PFSK-1 (cell line): ENCODE results near the gene CRISPLD2.

ENCODE experiments used
- FOXP2 ChIP-seq: optimal IDR thresholded peaks from 2 replicates; pipeline ENCODE3; 2011; ENCODE audit warnings: borderline replicate concordance, control low read depth, inconsistent platforms; ENCODE audit not compliant: insufficient read depth; ENCODE audit errors: extremely low read length, extremely low read depth
- POLR2AphosphoS5 ChIP-seq: IDR thresholded peaks from 2 replicates; pipeline ENCODE4 v1.6.1; 2012; ENCODE audit warnings: low read depth, mild to moderate bottlenecking, control low read depth, low read length, moderate library complexity
- SIN3A ChIP-seq: IDR thresholded peaks from 2 replicates; pipeline ENCODE4 v1.6.1; 2012; ENCODE audit warnings: mild to moderate bottlenecking, low read length, moderate library complexity, borderline replicate concordance; ENCODE audit not compliant: insufficient read depth
- TAF1 ChIP-seq: IDR thresholded peaks from 2 replicates; pipeline ENCODE4 v1.6.1; 2012; ENCODE audit warnings: low read length, control low read depth, borderline replicate concordance; ENCODE audit not compliant: insufficient read depth
- TF ChIP-seq, protein P1 (sequence below), 2 experiments: IDR thresholded peaks; 2 replicates each; pipeline versions ENCODE4 v1.6.1 to v1.8.0; 2011 to 2012; ENCODE audit warnings: low read depth in 2 of 2, low read length in 2 of 2, control low read depth in 1 of 2, inconsistent platforms in 1 of 2, mild to moderate bottlenecking in 1 of 2, moderate library complexity in 1 of 2; ENCODE audit not compliant: insufficient read depth in 1 of 2

The CRISPLD2 gene

DNA sequence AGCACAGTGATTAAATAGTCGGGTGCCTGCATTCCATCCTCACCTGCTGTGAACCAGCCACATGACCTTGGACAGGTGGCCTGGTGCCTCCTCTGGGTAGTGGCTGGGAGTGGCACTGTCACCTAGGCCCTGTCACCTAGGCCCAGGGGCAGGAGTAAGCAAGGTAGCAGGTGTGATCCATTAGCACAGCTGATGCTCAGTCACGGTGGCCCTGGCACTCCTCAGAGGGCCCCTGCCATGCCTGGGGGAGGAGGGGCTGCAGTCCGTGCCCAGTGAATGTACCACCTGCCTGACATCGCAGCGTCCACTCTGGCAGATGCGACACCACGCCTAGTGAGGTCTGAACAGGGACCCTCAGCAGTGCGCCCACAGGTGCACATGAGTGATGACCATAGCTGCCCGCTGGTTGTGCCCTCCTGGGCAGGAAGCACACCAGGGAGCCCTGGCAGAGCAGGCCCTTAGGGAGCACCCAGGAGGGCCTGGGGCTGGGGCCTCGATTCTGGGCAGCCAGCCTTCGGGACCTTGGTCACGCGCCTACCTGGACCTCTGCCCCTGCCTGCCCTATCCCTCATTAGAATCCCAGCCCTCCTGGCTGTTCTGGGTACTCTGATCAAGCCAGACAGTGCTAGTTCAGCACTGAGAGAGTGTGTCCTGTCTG lies 33.1 kb upstream of the CRISPLD2 start:
- TF ChIP-seq TAF1 (no peak), SIN3A (no peak), FOXP2 (no peak), POLR2AphosphoS5 (no peak)
- TF ChIP-seq, protein P1, sequence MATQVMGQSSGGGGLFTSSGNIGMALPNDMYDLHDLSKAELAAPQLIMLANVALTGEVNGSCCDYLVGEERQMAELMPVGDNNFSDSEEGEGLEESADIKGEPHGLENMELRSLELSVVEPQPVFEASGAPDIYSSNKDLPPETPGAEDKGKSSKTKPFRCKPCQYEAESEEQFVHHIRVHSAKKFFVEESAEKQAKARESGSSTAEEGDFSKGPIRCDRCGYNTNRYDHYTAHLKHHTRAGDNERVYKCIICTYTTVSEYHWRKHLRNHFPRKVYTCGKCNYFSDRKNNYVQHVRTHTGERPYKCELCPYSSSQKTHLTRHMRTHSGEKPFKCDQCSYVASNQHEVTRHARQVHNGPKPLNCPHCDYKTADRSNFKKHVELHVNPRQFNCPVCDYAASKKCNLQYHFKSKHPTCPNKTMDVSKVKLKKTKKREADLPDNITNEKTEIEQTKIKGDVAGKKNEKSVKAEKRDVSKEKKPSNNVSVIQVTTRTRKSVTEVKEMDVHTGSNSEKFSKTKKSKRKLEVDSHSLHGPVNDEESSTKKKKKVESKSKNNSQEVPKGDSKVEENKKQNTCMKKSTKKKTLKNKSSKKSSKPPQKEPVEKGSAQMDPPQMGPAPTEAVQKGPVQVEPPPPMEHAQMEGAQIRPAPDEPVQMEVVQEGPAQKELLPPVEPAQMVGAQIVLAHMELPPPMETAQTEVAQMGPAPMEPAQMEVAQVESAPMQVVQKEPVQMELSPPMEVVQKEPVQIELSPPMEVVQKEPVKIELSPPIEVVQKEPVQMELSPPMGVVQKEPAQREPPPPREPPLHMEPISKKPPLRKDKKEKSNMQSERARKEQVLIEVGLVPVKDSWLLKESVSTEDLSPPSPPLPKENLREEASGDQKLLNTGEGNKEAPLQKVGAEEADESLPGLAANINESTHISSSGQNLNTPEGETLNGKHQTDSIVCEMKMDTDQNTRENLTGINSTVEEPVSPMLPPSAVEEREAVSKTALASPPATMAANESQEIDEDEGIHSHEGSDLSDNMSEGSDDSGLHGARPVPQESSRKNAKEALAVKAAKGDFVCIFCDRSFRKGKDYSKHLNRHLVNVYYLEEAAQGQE (IDR thresholded peaks at IDR 0.05; ENCODE audit: insufficient read depth in 1 of 2, low read depth in 2 of 2, low read length in 2 of 2) = no peak

- TF ChIP-seq, protein P1 (IDR thresholded peaks at IDR 0.05; ENCODE audit: insufficient read depth in 1 of 2, low read depth in 2 of 2, low read length in 2 of 2) = no peak
- TF ChIP-seq POLR2AphosphoS5 = no peak
- TF ChIP-seq FOXP2 = no peak
Measured at GRCh38 chr16:84787263-84787622, 32.5 kb upstream of the CRISPLD2 start.

GRCh38 chr16:84788920-84789391 lies 30.8 kb upstream of the CRISPLD2 start:
- TF ChIP-seq POLR2AphosphoS5 = no peak
- no peak for TF ChIP-seq TAF1
- no peak for TF ChIP-seq SIN3A
- TF ChIP-seq, protein P1 (IDR thresholded peaks at IDR 0.05; ENCODE audit: insufficient read depth in 1 of 2, low read depth in 2 of 2, low read length in 2 of 2) = no peak
- no peak for TF ChIP-seq FOXP2

- no peak for TF ChIP-seq TAF1
- TF ChIP-seq, protein P1 (IDR thresholded peaks at IDR 0.05; ENCODE audit: insufficient read depth in 1 of 2, low read depth in 2 of 2, low read length in 2 of 2) = no peak
Measured at GRCh38 chr16:84789431-84789830, 30.4 kb upstream of the CRISPLD2 start.

- TF ChIP-seq TAF1 (no peak), SIN3A (no peak), FOXP2 (no peak), POLR2AphosphoS5 (no peak)
Measured at GRCh38 chr16:84790301-84790700, 29.5 kb upstream of the CRISPLD2 start.
